HG03175 (cell line): ENCODE data around the gene POLR3H.
"Not testable (repeated sequence)": the region's sequence is repeated elsewhere in the genome, so short reads cannot be mapped to it uniquely, and the experiment has no call there.

Experiments used
- ATAC-seq: cut with Tn5 transposase; IDR thresholded peaks from one replicate; pipeline ENCODE4 v1.9.1; 2021; ENCODE audit warnings: mild to moderate bottlenecking, moderate library complexity; ENCODE audit not compliant: unreplicated experiment

Gene POLR3H

DNA sequence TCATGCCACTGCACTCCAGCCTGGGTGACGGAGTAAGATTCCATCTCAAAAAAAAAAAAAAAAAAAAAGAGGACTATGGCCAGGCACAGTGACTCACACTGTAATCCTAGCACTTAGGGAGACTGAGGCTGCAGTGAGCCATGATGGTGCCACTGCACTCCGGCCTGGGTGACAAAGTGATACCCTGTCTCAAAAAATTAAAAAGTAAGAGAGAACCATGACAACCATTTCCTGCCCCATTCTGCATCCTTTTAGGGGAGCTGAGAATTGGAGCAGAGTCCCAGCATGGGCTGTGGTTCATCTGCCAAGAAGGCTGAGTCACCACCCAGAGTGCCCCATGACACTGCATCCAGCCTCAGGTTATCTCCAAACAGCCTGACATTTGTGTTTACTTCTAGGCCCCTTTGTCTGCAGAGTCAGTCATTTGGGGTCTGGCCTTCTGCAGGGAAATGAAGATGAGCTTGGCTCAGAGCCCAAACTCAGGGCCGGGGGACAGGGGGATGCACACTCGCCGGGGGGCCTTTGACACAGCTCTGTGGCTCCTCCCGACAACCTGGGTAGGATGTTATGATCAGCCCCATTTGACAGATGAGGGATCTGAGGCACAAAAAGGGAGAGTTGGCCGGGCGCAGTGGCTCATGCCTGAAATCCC is 21.3 kb upstream of the POLR3H start:
- no peak for ATAC-seq

GRCh38 chr22:41564563-41564962 is 20.3 kb upstream of the POLR3H start:
- no peak for ATAC-seq

GRCh38 chr22:41563051-41563711 is 18.9 kb upstream of the POLR3H start:
- no peak for ATAC-seq

DNA sequence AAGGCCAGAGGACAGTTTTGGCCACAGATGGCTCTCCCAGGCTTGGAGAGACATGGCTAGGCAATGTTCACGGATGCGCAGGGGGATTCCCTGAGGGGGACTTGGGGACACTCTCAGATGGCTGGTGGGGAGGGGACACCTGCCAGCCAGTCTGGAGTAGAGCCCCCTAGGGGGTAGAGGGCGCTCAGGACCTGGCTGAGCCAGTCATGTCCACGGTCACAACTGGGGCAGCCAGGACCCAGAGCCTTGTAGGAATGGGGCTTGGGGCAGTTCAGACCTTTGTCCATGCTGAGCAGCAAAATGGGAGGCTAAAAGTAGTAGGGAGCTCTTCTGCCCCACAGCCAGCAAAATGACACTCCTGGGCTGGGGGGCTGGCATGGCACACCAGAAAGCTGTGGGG is 18.2 kb upstream of the POLR3H start:
- no peak for ATAC-seq

DNA sequence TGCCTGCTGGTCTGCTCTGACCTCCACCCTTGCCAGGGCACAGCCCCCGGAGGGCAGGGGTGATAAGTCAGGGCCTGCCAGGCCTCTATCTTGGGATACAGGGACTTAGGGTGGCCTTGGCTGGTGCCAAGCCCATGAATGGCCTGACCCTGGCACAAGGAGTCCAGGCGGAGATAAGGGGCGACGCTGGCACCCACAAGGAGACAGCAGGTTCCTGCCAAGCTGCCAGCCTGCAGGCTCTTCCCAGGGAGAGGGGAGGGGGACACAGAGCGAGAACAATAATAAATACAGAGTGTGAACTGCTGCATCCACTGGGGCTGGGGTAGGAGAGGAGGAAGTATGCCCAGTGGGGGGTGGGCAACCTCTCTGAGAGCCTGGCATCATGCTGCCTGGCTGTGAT is 17.5 kb upstream of the POLR3H start:
- no peak for ATAC-seq

DNA sequence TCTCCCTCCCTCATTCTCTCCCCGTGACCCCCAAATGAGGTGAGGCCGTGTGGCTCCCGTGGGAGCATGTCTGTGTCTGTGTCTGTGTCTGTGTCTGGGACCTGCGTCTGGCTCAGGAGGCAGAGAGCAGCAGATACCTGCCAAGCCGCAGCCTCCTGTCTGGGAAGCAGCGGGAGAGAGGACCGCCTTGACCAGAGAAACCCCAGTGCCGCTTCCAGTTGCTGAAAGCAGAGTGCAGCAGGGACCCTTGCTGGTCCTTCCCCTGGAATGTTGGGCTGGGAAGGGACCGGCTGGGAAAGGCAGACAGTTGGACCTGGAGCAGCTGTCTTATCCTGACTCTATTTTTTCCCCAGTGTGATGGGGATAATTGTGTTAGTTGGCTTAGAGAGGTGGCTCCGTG is 17.1 kb upstream of the POLR3H start:
- ATAC-seq, result no peak

DNA sequence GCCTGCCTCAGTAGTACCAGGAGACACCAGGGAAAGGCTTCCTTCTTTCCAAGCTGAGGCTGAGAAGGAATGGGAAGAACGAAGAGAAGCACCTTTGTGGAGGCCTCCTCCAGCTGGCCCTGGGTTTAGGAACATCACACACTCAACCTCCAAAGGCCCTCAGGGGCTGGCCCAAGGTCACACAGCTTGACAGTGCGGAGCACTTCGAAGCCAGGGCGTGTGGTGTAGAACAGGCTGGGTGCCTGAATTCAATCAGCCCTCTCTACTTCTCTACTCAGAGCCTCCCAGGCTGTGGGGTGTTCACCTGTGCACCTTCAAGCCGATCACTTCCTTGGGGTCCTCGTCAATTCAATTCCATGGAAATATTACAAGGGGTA is 15.8 kb upstream of the POLR3H start:
- ATAC-seq, result no peak

- ATAC-seq, result not testable (repeated sequence)
Measured at GRCh38 chr22:41558241-41558630, 14.0 kb upstream of the POLR3H start.

DNA sequence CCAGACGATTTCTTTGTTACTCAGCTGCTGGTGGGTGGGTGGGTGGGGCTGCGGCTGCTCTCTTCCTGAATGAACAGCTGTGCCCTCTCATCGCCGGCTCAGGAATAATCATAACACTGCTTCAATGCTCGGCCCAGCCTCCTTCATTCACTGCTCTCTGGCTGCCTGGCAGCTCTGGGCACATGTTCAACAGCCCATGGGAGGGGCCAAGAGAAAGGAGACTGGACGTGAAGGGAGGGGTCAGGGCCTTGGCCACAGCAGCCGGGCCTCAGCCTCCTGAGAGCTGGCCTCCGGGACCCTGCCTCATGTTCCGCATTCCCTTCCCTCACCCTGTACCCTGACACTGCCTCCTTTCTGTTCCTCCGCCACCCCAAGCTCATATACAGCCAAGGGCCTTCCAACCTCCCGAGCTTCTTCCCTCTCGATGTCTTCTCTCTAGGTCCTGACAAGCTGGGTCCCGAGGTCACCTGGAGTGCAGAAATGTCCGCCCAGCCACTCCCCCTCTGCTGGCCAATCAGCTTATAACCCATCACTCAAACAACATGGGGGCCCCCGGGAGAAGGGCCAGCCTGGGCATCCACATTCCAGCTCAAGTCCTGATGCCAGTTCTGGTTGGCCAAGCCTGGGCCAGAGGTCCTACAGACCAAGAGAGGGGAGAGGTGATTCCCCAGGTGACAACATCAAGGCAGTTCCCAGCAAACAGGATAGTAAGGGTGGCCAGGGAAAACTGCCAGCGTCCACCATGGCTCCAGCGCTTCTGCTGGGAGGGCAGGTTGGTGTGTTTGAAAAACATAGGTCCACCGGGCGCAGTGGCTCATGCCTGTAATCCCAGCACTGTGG is 13.4 kb upstream of the POLR3H start:
- no peak for ATAC-seq

DNA sequence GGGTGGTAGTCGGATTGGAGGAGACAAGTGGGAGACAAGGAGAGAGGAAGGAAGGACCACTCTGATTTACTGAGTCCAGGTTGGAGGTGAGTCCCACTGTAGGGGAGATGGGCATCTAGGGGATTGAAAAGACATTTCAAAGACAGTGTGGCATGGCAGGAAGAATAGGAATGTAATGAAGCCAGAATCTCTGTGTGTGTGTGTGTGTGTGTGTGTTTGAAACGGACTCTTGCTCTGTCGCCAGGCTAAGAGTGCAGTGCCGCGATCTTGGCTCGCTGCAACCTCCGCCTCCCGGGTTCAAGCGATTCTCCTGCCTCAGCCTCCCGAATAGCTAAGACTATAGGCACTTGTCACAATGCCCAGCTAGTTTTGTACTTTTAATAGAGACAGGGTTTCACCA is 12.3 kb upstream of the POLR3H start:
- ATAC-seq, result no peak

DNA sequence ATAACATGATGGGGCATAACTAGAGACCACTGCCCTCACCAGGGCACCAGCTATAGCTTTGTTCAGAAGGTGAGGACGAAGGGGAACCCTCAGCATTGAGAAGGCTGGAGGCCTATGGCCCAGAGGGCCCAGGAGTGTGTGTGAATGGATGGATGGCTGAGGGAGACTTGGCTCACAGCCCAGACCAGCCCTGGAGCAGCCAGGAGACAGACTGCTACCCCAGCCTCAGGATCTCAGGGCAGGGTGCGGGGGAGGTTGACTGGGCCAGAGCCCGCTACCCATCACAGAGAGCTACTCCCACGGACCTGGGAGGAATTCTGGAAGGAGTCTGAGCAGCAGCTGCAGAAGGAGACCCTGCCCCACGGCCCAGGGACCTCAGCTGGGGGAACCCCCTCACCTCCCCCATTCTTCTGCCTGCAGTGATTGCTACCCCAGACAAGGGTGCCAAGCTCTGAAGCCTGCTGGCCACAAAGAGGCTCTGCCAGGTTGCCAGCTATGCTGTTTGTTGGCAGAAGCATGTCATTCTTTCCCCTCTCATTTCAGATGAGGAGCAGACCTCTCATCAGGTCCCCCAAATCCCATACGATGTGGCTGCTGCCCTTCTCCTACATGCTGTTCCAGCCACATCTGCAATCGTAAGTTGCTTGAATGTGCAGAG is 11.2 kb upstream of the POLR3H start:
- ATAC-seq, result no peak

DNA sequence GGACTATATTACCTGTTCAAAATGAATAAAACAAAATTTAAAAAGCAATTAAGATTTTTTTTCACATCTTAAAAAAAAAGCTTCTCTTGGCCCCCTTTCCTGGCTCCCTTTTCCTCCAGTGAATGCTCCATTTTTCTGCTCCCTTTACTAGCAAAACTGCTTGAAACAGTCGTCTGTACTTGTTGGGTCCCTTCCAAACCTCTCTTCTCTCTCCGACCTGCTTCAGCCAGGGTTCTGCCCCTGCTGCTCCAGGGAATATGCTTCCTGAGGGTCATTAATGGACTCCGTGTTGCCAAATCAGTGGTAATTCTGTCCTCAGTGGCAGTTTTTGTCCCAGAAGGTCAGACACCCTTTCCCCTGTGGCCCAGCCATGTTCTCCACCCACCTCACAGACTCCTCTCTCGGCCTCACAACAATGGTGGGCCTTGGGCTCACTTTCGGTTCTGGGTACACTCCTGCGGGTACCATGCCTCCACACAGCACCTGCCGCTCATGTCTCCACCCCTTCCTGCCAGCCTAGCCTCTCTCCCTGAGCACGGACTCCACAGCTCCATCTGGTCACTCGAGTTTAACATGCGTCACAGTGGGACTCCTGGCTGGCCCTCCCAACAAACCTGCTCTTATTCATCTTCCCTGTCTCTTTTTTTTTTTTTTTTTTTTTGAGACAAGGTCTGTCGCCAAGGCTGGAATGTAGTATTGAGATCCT is 7.8 kb upstream of the POLR3H start:
- no peak for ATAC-seq

DNA sequence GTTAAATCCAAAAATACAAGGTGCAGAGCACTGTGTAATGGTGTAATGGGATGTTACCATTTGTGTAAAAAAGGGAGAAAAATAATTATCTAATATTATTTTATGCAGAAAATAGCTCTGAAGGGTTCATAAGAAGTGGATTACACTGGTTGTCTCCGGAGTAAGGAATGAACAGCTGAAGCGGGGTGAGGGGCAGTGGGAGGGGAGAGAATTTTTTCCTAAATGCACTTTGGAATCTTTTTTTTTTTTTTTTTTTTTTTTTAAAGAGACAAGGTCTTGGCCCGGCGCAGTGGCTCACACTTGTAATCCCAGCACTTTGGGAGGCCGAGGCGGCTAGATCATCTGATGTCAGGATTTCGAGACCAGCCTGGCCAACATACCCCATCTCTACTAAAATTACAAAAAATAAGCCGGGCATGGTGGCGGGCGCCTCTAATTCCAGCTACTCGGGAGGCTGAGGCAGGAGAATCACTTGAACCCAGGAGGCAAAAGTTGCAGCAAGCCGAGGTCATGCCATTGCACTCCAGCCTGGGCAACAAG is 6.8 kb upstream of the POLR3H start:
- ATAC-seq, result no peak

GRCh38 chr22:41548830-41549211 is 4.6 kb upstream of the POLR3H start:
- no peak for ATAC-seq

GRCh38 chr22:41544671-41545476 is 604 bp upstream of the POLR3H start:
- no peak for ATAC-seq

DNA sequence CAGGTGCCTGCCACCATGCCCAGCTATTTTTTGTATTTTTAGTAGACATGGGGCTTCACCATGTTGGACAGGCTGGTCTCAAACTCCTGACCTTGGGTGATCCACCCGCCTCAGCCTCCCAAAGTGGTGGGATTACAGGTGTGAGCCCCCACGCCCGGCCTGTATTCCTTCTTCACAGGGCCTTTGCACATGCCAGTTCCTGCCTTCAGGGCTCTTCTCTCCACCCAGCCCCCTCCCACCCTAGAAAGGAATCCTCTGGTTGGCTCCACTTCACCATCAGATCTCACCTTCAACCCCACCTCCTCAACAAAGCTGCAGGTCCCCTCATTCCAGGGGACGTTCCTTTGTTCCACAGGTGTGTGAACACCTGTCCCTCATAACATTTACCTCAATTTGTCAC is 2.0 kb downstream of the POLR3H start:
- ATAC-seq, result no peak

- no peak for ATAC-seq
Measured at GRCh38 chr22:41541484-41541883, 2.8 kb downstream of the POLR3H start.

- ATAC-seq, result no peak
Measured at GRCh38 chr22:41540365-41540764, 3.9 kb downstream of the POLR3H start.

DNA sequence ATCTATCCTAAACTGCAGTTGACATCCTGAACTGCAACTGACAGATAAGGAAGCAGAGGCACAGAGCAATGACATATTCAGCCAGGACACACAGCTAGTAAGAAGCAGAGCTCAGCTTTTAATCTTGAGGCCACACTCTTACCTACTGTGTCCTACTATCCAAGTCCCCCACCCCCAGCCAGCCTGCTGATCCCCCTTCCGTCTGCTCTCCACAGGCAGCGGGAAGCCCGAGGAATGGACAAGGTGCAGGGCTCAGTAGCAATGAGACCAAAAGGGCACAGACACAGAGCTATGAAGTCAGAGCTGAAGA is 4.3 kb downstream of the POLR3H start:
- no peak for ATAC-seq
